Measurements from ENCODE around the gene CAPN13. TPM values are rescaled to one million over a fixed set of nuclear protein-coding genes. Genes with fewer than 3 reads are reported as not detected.

CAPN13 gene
- total and polyA plus RNA-seq, 2 donors (not counting 1 experiment from before 2014, with no cell fraction given): not detected

GRCh38 chr2:30693821-30694281 lies 113.4 kb downstream of the CAPN13 start:
- no peaks in the 10 kb centered on the region for H3K4me1 ChIP-seq (ENCODE audit: control insufficient read depth in 2 of 2, insufficient read depth in 2 of 2, low read length in 2 of 2)
- TF ChIP-seq CTCF (IDR thresholded peaks at IDR 0.05) (no peak), EZH2 (IDR thresholded peaks at IDR 0.05; ENCODE audit: borderline replicate concordance, insufficient read depth, low read depth, low read length, poor library complexity, severe bottlenecking) (no peak)
- no peaks in the 10 kb centered on the region for H3K36me3 ChIP-seq (replicated peaks in 1 of 2; ENCODE audit: control extremely low read depth in 1 of 2, control insufficient read depth in 1 of 2, extremely low read depth in 1 of 2, insufficient read depth in 2 of 2, low read length in 1 of 2)
- H3K27me3 Mint-ChIP-seq: peaks cover 10% of the 10 kb centered on the region
- peaks cover 0 to 8% (median 0%) of the 10 kb centered on the region in 3 donors for H3K9me3 ChIP-seq (ENCODE audit: control extremely low read depth in 1 of 3, control insufficient read depth in 2 of 3, insufficient read depth in 1 of 3, low read length in 2 of 3)
- no peak overlapping the region for H3K27ac Mint-ChIP-seq
- POLR2A ChIA-PET: no interaction called here
- H3K9ac ChIP-seq (ENCODE audit: low read length): no peak overlapping the region
- no peak for ATAC-seq (ENCODE audit: low read depth)
- H3K79me2 ChIP-seq (ENCODE audit: control insufficient read depth, insufficient read depth, low read length): no peaks in the 10 kb centered on the region
- H3K27ac ChIP-seq (ENCODE audit: low read length in 2 of 2): no peak overlapping the region
- no peaks in the 10 kb centered on the region for H4K20me1 ChIP-seq (ENCODE audit: control insufficient read depth, insufficient read depth, low read length, poor library complexity, severe bottlenecking)
- intact Hi-C loops (cut with micrococcal nuclease): no loop called here
- H3K4me3 ChIP-seq (ENCODE audit: control extremely low read depth in 1 of 5, extremely low read depth in 1 of 5, insufficient read depth in 1 of 5, low read depth in 2 of 5, low read length in 4 of 5): no peak overlapping the region
- no peaks in the 10 kb centered on the region for H3K27me3 ChIP-seq (replicated peaks in 1 of 4; ENCODE audit: control extremely low read depth in 1 of 4, control insufficient read depth in 3 of 4, insufficient read depth in 4 of 4, low read length in 3 of 4)
- DNase-seq: no peak
- CTCF ChIA-PET: interaction anchor here (1.9 to 5.2 kb wide), 3 partner anchors 18 to 529 kb away, joined by 6 to 31 read pairs (median 27); no protein-coding TSS in a partner anchor
- H3K4me2 ChIP-seq (replicated peaks; ENCODE audit: low read depth, low read length, poor library complexity, severe bottlenecking): no peak overlapping the region
- no peaks in the 10 kb centered on the region for H3K9me3 Mint-ChIP-seq (ENCODE audit: insufficient read depth)
- no peak overlapping the region for H2AFZ ChIP-seq (ENCODE audit: insufficient read depth, low read depth, low read length, poor library complexity, severe bottlenecking)
- no peaks in the 10 kb centered on the region for H3K4me1 Mint-ChIP-seq
- WGBS (ENCODE audit: insufficient coverage): 100% methylated on average over 1 of the region's 4 CpGs
- no peak overlapping the region for H3K4me3 Mint-ChIP-seq

DNA sequence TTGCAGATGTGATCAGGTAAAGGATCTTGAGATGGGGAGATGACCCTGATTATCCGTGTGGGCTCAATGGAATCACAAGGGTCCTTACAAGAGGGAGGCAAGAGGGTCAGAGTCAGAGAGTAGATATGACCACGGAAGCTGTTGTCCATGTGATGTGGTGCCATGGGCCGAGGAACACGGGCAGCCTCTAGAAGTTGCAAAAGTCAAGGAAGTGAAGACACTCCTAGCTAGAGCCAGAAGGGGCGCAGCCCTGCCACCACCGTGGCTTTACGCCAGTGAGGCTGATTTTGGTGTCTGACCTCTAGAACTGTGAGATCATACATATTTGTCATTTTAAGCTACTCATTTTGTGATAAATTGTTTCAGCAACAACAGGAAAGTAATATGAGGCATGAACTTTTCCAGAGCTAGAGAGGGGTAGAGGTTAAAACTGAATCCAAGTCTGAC lies 114.4 kb downstream of the CAPN13 start:
- Histone ChIP-seq H3K36me3 (replicated peaks in 1 of 2; ENCODE audit: control extremely low read depth in 1 of 2, control insufficient read depth in 1 of 2, extremely low read depth in 1 of 2, insufficient read depth in 2 of 2, low read length in 1 of 2) (no peaks in the 10 kb centered on the region), H4K20me1 (ENCODE audit: control insufficient read depth, insufficient read depth, low read length, poor library complexity, severe bottlenecking) (no peaks in the 10 kb centered on the region), H3K79me2 (ENCODE audit: control insufficient read depth, insufficient read depth, low read length) (no peaks in the 10 kb centered on the region), H3K9ac (ENCODE audit: low read length) (no peak overlapping the region), H3K27ac (ENCODE audit: low read length in 2 of 2) (no peak overlapping the region), H3K27me3 (replicated peaks in 1 of 4; ENCODE audit: control extremely low read depth in 1 of 4, control insufficient read depth in 3 of 4, insufficient read depth in 4 of 4, low read length in 3 of 4) (no peaks in the 10 kb centered on the region), H3K4me2 (replicated peaks; ENCODE audit: low read depth, low read length, poor library complexity, severe bottlenecking) (no peak overlapping the region), H3K4me1 (ENCODE audit: control insufficient read depth in 2 of 2, insufficient read depth in 2 of 2, low read length in 2 of 2) (no peaks in the 10 kb centered on the region), H3K4me3 (ENCODE audit: control extremely low read depth in 1 of 5, extremely low read depth in 1 of 5, insufficient read depth in 1 of 5, low read depth in 2 of 5, low read length in 4 of 5) (no peak overlapping the region), H2AFZ (ENCODE audit: insufficient read depth, low read depth, low read length, poor library complexity, severe bottlenecking) (no peak overlapping the region), H3K9me3 (ENCODE audit: control extremely low read depth in 1 of 3, control insufficient read depth in 2 of 3, insufficient read depth in 1 of 3, low read length in 2 of 3) (peaks cover 0 to 8% (median 0%) of the 10 kb centered on the region in 3 donors)
- CTCF ChIA-PET: interaction anchor here (1.9 to 5.2 kb wide), 3 partner anchors 19 to 528 kb away, joined by 6 to 31 read pairs (median 27); no protein-coding TSS in a partner anchor
- Mint-ChIP-seq H3K4me1 (no peaks in the 10 kb centered on the region), H3K4me3 (no peak overlapping the region), H3K27ac (no peak overlapping the region), H3K27me3 (peaks cover 10% of the 10 kb centered on the region), H3K9me3 (ENCODE audit: insufficient read depth) (no peaks in the 10 kb centered on the region)
- TF ChIP-seq EZH2 (IDR thresholded peaks at IDR 0.05; ENCODE audit: borderline replicate concordance, insufficient read depth, low read depth, low read length, poor library complexity, severe bottlenecking): no peak
- intact Hi-C loops (cut with micrococcal nuclease): no loop called here
- no peak for ATAC-seq (ENCODE audit: low read depth)
- DNase-seq: no peak
- 95% methylated on average over 6 of the region's 7 CpGs for WGBS (ENCODE audit: insufficient coverage)
- POLR2A ChIA-PET: no interaction called here
